Progenitor cell of endocrine pancreas (in vitro differentiated cells): ENCODE data around the gene TOLLIP. TPM values are rescaled to one million over a fixed set of nuclear protein-coding genes. Genes with fewer than 3 reads are reported as not detected.

Experiments used
- DNase-seq: peaks from one replicate; pipeline ENCODE4 v3.0.0; 2021; ENCODE audit warnings: low spot score; ENCODE audit not compliant: unreplicated experiment
- H3K27ac Mint-ChIP-seq: 2 replicates; pipeline ENCODE4 v1.8.0; 2021; ENCODE audit warnings: mild to moderate bottlenecking, moderate library complexity, mixed read lengths
- H3K27me3 Mint-ChIP-seq: 2 replicates; pipeline ENCODE4 v1.8.0; 2021; ENCODE audit warnings: mixed read lengths
- H3K36me3 Mint-ChIP-seq: 2 replicates; pipeline ENCODE4 v1.8.0; 2022; ENCODE audit warnings: mixed read lengths; ENCODE audit not compliant: insufficient read depth
- H3K4me1 Mint-ChIP-seq: 2 replicates; pipeline ENCODE4 v1.8.0; 2021; ENCODE audit warnings: low read depth, mixed read lengths
- H3K4me3 Mint-ChIP-seq: 2 replicates; pipeline ENCODE4 v1.8.0; 2021; ENCODE audit warnings: low read depth, mild to moderate bottlenecking, moderate library complexity, mixed read lengths
- H3K9me3 Mint-ChIP-seq: 2 replicates; pipeline ENCODE4 v1.8.0; 2021; ENCODE audit warnings: low read depth, mixed read lengths
- CTCF ChIP-seq: fragments of 200-600 bp; sonication (generic); IDR thresholded peaks from one replicate; pipeline ENCODE4 v1.5.0; 2021; ENCODE audit warnings: antibody characterized with exemption, mild to moderate bottlenecking; ENCODE audit not compliant: unreplicated experiment
- total RNA-seq: library from RNA; stranded (reverse); gene quantifications from 2 replicates; pipeline ENCODE4 v1.2.1, GENCODE V29; 2021

The TOLLIP gene
- total RNA-seq, 1 donor from 2014 or later = 44.4 TPM

DNA sequence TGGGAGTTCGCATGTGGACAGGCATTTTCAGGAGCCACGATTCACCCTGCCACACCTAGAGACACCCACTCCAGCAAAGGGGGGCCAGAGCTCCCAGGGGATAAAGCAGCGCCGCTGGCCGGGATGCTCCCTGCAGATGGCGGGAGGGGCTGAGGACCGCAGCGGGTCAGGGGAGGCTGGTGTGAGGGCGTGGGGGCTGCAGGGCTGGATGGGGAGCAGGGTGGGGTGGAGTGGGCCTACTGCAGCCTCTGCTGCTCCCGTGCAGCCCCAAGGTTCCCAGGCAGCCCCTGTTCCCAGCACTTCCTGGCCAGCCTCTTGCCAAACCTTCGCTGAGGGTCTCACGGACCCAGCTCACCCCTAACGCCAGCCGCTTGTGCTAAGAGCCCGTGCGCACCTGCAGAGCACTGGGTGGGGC lies 73.5 kb downstream of the TOLLIP start:
- no peaks in the 10 kb centered on the region for H3K36me3 Mint-ChIP-seq
- H3K27ac Mint-ChIP-seq = no peak overlapping the region
- no peak overlapping the region for H3K4me3 Mint-ChIP-seq
- H3K27me3 Mint-ChIP-seq = peaks cover 3% of the 10 kb centered on the region
- DNase-seq = no peak
- H3K9me3 Mint-ChIP-seq = no peaks in the 10 kb centered on the region
- no peaks in the 10 kb centered on the region for H3K4me1 Mint-ChIP-seq
- TF ChIP-seq CTCF = no peak

DNA sequence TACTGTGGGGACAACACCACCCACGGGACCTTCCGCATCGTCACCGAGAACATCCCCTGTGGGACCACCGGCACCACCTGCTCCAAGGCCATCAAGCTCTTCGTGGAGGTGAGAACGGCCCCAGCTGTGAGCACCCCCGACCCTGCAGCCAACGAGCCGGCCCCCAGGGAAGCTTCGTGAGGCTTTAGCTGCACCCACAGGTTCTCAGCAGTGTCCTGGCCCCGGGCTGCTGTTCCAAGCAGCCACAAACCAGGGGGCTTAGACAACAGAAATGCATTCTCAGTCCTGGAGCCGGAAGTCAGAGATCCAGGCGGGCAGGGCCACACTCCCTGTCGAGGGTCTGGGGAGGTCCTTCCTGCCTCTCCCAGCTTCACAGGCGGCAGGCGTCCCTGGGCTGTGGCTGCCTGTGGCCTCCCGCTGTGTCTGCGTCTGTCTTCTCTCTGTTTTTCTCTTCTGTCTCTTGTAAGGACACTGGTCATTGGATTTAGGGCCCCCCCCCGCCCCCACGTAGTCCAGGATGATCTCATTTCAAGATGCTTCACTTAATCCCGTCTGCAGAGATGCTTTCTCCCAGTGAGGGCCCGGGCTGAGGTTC lies 74.0 kb downstream of the TOLLIP start:
- H3K4me3 Mint-ChIP-seq = no peak overlapping the region
- no peak for DNase-seq
- no peaks in the 10 kb centered on the region for H3K36me3 Mint-ChIP-seq
- no peak overlapping the region for H3K27ac Mint-ChIP-seq
- no peaks in the 10 kb centered on the region for H3K4me1 Mint-ChIP-seq
- H3K9me3 Mint-ChIP-seq = no peaks in the 10 kb centered on the region
- TF ChIP-seq CTCF = no peak
- peaks cover 3% of the 10 kb centered on the region for H3K27me3 Mint-ChIP-seq

DNA sequence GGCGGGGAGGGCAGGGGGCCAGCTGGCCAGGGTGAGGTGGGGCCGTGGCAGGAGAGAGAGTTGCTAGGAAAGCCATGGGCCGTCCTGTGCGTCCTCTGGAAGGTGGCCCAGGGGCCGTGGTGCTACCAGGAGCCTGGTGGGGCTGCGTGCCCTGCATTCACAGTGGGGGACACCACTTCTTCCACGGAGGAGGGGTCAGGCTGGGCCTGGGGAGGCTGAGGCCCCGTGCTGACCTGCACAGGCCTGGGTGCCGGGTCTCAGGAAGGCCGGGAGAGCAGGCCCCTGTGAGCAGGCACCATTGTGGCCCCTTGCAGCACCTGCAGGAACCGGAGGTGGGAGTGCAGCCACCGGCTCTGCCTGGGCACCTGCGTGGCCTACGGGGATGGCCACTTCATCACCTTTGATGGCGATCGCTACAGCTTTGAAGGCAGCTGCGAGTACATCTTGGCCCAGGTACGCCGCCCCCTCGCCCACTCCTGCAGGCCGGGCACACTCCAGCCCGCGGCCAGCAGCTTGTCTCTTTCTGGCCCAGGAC lies 74.6 kb downstream of the TOLLIP start:
- Mint-ChIP-seq H3K27me3 (peaks cover 3% of the 10 kb centered on the region), H3K36me3 (no peaks in the 10 kb centered on the region), H3K9me3 (no peaks in the 10 kb centered on the region), H3K4me1 (no peaks in the 10 kb centered on the region), H3K4me3 (no peak overlapping the region), H3K27ac (no peak overlapping the region)
- DNase-seq = no peak
- TF ChIP-seq CTCF = no peak

GRCh38 chr11:1234054-1234720 lies 75.2 kb downstream of the TOLLIP start:
- no peak for TF ChIP-seq CTCF
- H3K36me3 Mint-ChIP-seq = no peaks in the 10 kb centered on the region
- H3K27me3 Mint-ChIP-seq = peaks cover 3% of the 10 kb centered on the region
- no peak overlapping the region for H3K27ac Mint-ChIP-seq
- H3K9me3 Mint-ChIP-seq = no peaks in the 10 kb centered on the region
- no peak overlapping the region for H3K4me3 Mint-ChIP-seq
- DNase-seq = no peak
- no peaks in the 10 kb centered on the region for H3K4me1 Mint-ChIP-seq

DNA sequence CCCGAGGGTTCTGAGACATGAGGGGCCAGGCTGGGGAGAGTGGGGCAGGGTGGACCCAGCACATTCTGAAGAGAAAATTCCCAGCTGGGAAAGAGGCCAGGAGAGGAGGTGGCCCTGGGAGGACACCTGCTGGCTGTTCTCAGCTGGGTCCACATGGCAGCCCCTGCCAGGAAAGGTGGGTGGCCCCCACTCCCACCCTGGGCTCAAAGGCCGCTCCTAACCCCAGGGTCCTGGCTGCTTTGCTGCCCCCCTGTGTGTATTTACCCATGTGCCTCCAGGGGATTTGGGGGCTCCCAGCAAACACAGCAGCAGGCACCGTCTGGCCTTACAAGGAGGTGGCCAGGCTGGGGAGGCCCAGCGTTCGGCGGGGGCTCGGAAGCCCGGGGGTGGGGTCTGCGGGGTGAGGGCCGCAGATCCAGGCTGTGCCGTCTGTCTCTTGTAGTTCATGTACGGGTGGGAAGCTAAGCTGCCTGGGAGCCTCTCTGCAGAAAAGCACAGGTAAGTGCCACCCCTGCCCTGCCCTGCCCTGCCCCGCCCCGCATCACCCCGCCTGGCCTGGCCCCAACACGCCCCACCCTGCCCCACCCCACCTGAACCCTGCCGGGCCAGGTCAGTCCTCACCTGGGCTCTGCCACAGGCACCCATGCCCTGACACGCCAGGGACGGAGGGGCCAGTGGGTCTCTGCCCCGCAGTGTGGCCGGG lies 75.9 kb downstream of the TOLLIP start:
- no peak for TF ChIP-seq CTCF
- no peaks in the 10 kb centered on the region for H3K4me1 Mint-ChIP-seq
- no peaks in the 10 kb centered on the region for H3K9me3 Mint-ChIP-seq
- no peaks in the 10 kb centered on the region for H3K36me3 Mint-ChIP-seq
- H3K27ac Mint-ChIP-seq = no peak overlapping the region
- DNase-seq = no peak
- no peak overlapping the region for H3K4me3 Mint-ChIP-seq
- peaks cover 3% of the 10 kb centered on the region for H3K27me3 Mint-ChIP-seq
